Activated T-cell treated with anti-CD3 and anti-CD28 coated beads, Interleukin-2, amount 50 U/mL, for 24 hours (primary cell): ENCODE data around the gene NFKBIB.

Source experiments
- DNase-seq: peaks from one replicate; pipeline ENCODE4 v3.0.0-alpha.2; 2020
- H3K27ac Mint-ChIP-seq: 2 replicates; pipeline ENCODE4 v1.8.0; 2020; ENCODE audit warnings: mild to moderate bottlenecking, mixed read lengths
- H3K27me3 Mint-ChIP-seq: 2 replicates; pipeline ENCODE4 v1.8.0; 2020; ENCODE audit warnings: mixed read lengths
- H3K36me3 Mint-ChIP-seq: 2 replicates; pipeline ENCODE4 v1.8.0; 2020; ENCODE audit warnings: low read depth, mixed read lengths
- H3K4me1 Mint-ChIP-seq: 2 replicates; pipeline ENCODE4 v1.8.0; 2020; ENCODE audit warnings: low read depth, mixed read lengths
- H3K4me3 Mint-ChIP-seq: 2 replicates; pipeline ENCODE4 v1.8.0; 2020; ENCODE audit warnings: mild to moderate bottlenecking, moderate library complexity, mixed read lengths
- H3K9me3 Mint-ChIP-seq: 2 replicates; pipeline ENCODE4 v1.8.0; 2020; ENCODE audit warnings: mixed read lengths

The NFKBIB gene

GRCh38 chr19:38907227-38907626 is 7.5 kb downstream of the NFKBIB start:
- no peak for DNase-seq
- H3K4me1 Mint-ChIP-seq: peaks cover 24% of the 10 kb centered on the region
- peaks cover 62% of the 10 kb centered on the region for H3K36me3 Mint-ChIP-seq
- H3K27me3 Mint-ChIP-seq: no peaks in the 10 kb centered on the region
- H3K27ac Mint-ChIP-seq: no peak overlapping the region
- no peak overlapping the region for H3K4me3 Mint-ChIP-seq
- no peaks in the 10 kb centered on the region for H3K9me3 Mint-ChIP-seq

GRCh38 chr19:38907670-38908069 is 7.9 kb downstream of the NFKBIB start:
- peaks cover 59% of the 10 kb centered on the region for H3K36me3 Mint-ChIP-seq
- H3K27ac Mint-ChIP-seq: peak overlapping the region; percentile 33
- no peaks in the 10 kb centered on the region for H3K9me3 Mint-ChIP-seq
- no peak for DNase-seq
- H3K27me3 Mint-ChIP-seq: no peaks in the 10 kb centered on the region
- H3K4me1 Mint-ChIP-seq: peaks cover 27% of the 10 kb centered on the region
- H3K4me3 Mint-ChIP-seq: no peak overlapping the region

GRCh38 chr19:38908911-38909310 is 9.1 kb downstream of the NFKBIB start:
- no peak overlapping the region for H3K4me3 Mint-ChIP-seq
- no peaks in the 10 kb centered on the region for H3K9me3 Mint-ChIP-seq
- H3K27ac Mint-ChIP-seq: peak overlapping the region; percentile 59
- no peak for DNase-seq
- H3K36me3 Mint-ChIP-seq: peaks cover 52% of the 10 kb centered on the region
- H3K4me1 Mint-ChIP-seq: peaks cover 25% of the 10 kb centered on the region
- no peaks in the 10 kb centered on the region for H3K27me3 Mint-ChIP-seq

- peaks cover 19% of the 10 kb centered on the region for H3K4me1 Mint-ChIP-seq
- H3K27ac Mint-ChIP-seq: no peak overlapping the region
- no peaks in the 10 kb centered on the region for H3K27me3 Mint-ChIP-seq
- no peak overlapping the region for H3K4me3 Mint-ChIP-seq
- H3K36me3 Mint-ChIP-seq: peaks cover 44% of the 10 kb centered on the region
- H3K9me3 Mint-ChIP-seq: no peaks in the 10 kb centered on the region
- no peak for DNase-seq
Observed at GRCh38 chr19:38910488-38910887, 10.7 kb downstream of the NFKBIB start.

GRCh38 chr19:38911388-38912001 is 11.7 kb downstream of the NFKBIB start:
- Mint-ChIP-seq H3K4me3 (no peak overlapping the region), H3K4me1 (peaks cover 19% of the 10 kb centered on the region), H3K27me3 (no peaks in the 10 kb centered on the region), H3K27ac (no peak overlapping the region), H3K36me3 (peaks cover 45% of the 10 kb centered on the region), H3K9me3 (no peaks in the 10 kb centered on the region)
- no peak for DNase-seq

- H3K4me1 Mint-ChIP-seq: peaks cover 16% of the 10 kb centered on the region
- H3K9me3 Mint-ChIP-seq: no peaks in the 10 kb centered on the region
- H3K36me3 Mint-ChIP-seq: peaks cover 34% of the 10 kb centered on the region
- H3K27me3 Mint-ChIP-seq: no peaks in the 10 kb centered on the region
- DNase-seq: no peak
- peak overlapping the region; percentile 50 for H3K27ac Mint-ChIP-seq
- no peak overlapping the region for H3K4me3 Mint-ChIP-seq
Observed at GRCh38 chr19:38912600-38913514, 13.1 kb downstream of the NFKBIB start.

- Mint-ChIP-seq H3K4me3 (no peak overlapping the region), H3K27ac (no peak overlapping the region), H3K27me3 (no peaks in the 10 kb centered on the region), H3K36me3 (peaks cover 26% of the 10 kb centered on the region), H3K9me3 (no peaks in the 10 kb centered on the region), H3K4me1 (peaks cover 9% of the 10 kb centered on the region)
- DNase-seq: no peak
Observed at GRCh38 chr19:38913958-38914357, 14.2 kb downstream of the NFKBIB start.

- DNase-seq: no peak
- Mint-ChIP-seq H3K36me3 (peaks cover 26% of the 10 kb centered on the region), H3K9me3 (no peaks in the 10 kb centered on the region), H3K4me1 (peaks cover 9% of the 10 kb centered on the region), H3K27ac (no peak overlapping the region), H3K4me3 (no peak overlapping the region), H3K27me3 (no peaks in the 10 kb centered on the region)
Observed at GRCh38 chr19:38915329-38916321, 15.9 kb downstream of the NFKBIB start.

GRCh38 chr19:38917516-38917915 is 17.7 kb downstream of the NFKBIB start:
- no peaks in the 10 kb centered on the region for H3K27me3 Mint-ChIP-seq
- H3K9me3 Mint-ChIP-seq: no peaks in the 10 kb centered on the region
- H3K36me3 Mint-ChIP-seq: peaks cover 37% of the 10 kb centered on the region
- peaks cover 7% of the 10 kb centered on the region for H3K4me1 Mint-ChIP-seq
- H3K27ac Mint-ChIP-seq: no peak overlapping the region
- no peak overlapping the region for H3K4me3 Mint-ChIP-seq
- no peak for DNase-seq

GRCh38 chr19:38917921-38918491 is 18.2 kb downstream of the NFKBIB start:
- no peak for DNase-seq
- H3K4me3 Mint-ChIP-seq: no peak overlapping the region
- H3K27ac Mint-ChIP-seq: no peak overlapping the region
- peaks cover 2% of the 10 kb centered on the region for H3K4me1 Mint-ChIP-seq
- H3K9me3 Mint-ChIP-seq: no peaks in the 10 kb centered on the region
- no peaks in the 10 kb centered on the region for H3K27me3 Mint-ChIP-seq
- H3K36me3 Mint-ChIP-seq: peaks cover 41% of the 10 kb centered on the region

GRCh38 chr19:38918526-38918925 is 18.8 kb downstream of the NFKBIB start:
- no peaks in the 10 kb centered on the region for H3K9me3 Mint-ChIP-seq
- H3K27ac Mint-ChIP-seq: no peak overlapping the region
- H3K36me3 Mint-ChIP-seq: peaks cover 41% of the 10 kb centered on the region
- no peaks in the 10 kb centered on the region for H3K4me1 Mint-ChIP-seq
- no peaks in the 10 kb centered on the region for H3K27me3 Mint-ChIP-seq
- DNase-seq: no peak
- no peak overlapping the region for H3K4me3 Mint-ChIP-seq

- Mint-ChIP-seq H3K4me1 (no peaks in the 10 kb centered on the region), H3K36me3 (peaks cover 49% of the 10 kb centered on the region), H3K27ac (no peak overlapping the region), H3K27me3 (no peaks in the 10 kb centered on the region), H3K4me3 (no peak overlapping the region), H3K9me3 (no peaks in the 10 kb centered on the region)
- DNase-seq: peak; percentile 7
Observed at GRCh38 chr19:38919837-38920601, 20.2 kb downstream of the NFKBIB start.

GRCh38 chr19:38920602-38921419 is 21.0 kb downstream of the NFKBIB start:
- Mint-ChIP-seq H3K4me1 (no peaks in the 10 kb centered on the region), H3K27ac (no peak overlapping the region), H3K9me3 (no peaks in the 10 kb centered on the region), H3K36me3 (peaks cover 53% of the 10 kb centered on the region), H3K27me3 (no peaks in the 10 kb centered on the region), H3K4me3 (no peak overlapping the region)
- peak; percentile 7 for DNase-seq
